Ishikawa (cell line): ENCODE measurements around the gene PHF1.

Source experiments
- CEBPB ChIP-seq: IDR thresholded peaks from 2 replicates; pipeline ENCODE4 v1.6.1; 2012
- CREB1 ChIP-seq: IDR thresholded peaks from 2 replicates; pipeline ENCODE4 v1.6.1; 2012; ENCODE audit warnings: low read depth
- EGR1 ChIP-seq: IDR thresholded peaks from 2 replicates; pipeline ENCODE4 v1.6.1; 2012
- EP300 ChIP-seq: IDR thresholded peaks from 2 replicates; pipeline ENCODE4 v1.6.1; 2012; ENCODE audit warnings: borderline replicate concordance
- FOXM1 ChIP-seq: IDR thresholded peaks from 2 replicates; pipeline ENCODE4 v1.6.1; 2012; ENCODE audit warnings: low read depth, borderline replicate concordance
- MAX ChIP-seq: IDR thresholded peaks from 2 replicates; pipeline ENCODE4 v1.6.1; 2012
- NFIC ChIP-seq: IDR thresholded peaks from 2 replicates; pipeline ENCODE4 v1.6.1; 2012
- RAD21 ChIP-seq: IDR thresholded peaks from 2 replicates; pipeline ENCODE4 v1.6.1; 2012; ENCODE audit warnings: low read depth
- REST ChIP-seq: IDR thresholded peaks from 2 replicates; pipeline ENCODE4 v1.6.1; 2012; ENCODE audit warnings: low read depth, mild to moderate bottlenecking
- TAF1 ChIP-seq: IDR thresholded peaks from 2 replicates; pipeline ENCODE4 v1.6.1; 2012; ENCODE audit warnings: low read depth, mild to moderate bottlenecking
- TCF12 ChIP-seq: IDR thresholded peaks from 2 replicates; pipeline ENCODE4 v1.6.1; 2012; ENCODE audit warnings: low read depth
- TEAD4 ChIP-seq: IDR thresholded peaks from 2 replicates; pipeline ENCODE4 v1.6.1; 2012
- USF1 ChIP-seq: IDR thresholded peaks from 2 replicates; pipeline ENCODE4 v1.6.1; 2012
- YY1 ChIP-seq: IDR thresholded peaks from 2 replicates; pipeline ENCODE4 v1.6.1; 2012; ENCODE audit warnings: low read depth
- ZBTB7A ChIP-seq: IDR thresholded peaks from 2 replicates; pipeline ENCODE4 v1.6.1; 2012; ENCODE audit warnings: low read depth

PHF1 gene

GRCh38 chr6:33425668-33426577, 15.1 kb downstream of the PHF1 start:
- 0 out of 2 replicates have a peak, but pooled peaks have one; percentile 11 for TF ChIP-seq USF1
- TF ChIP-seq FOXM1: no peak
- no peak for TF ChIP-seq REST
- TF ChIP-seq MAX: peak; percentile 94
- TF ChIP-seq EGR1: peak; percentile 81
- peak; percentile 65 for TF ChIP-seq RAD21
- TF ChIP-seq NFIC: no peak
- TF ChIP-seq TEAD4: no peak
- 0 out of 2 replicates have a peak, but pooled peaks have one; percentile 20 for TF ChIP-seq YY1
- TF ChIP-seq CEBPB: no peak
- 0 out of 2 replicates have a peak, but pooled peaks have one; percentile 28 for TF ChIP-seq EP300
- no peak; the same call in 1 of the 2 replicates for TF ChIP-seq TAF1
- TF ChIP-seq CREB1: no peak
- no peak for TF ChIP-seq TCF12
- TF ChIP-seq ZBTB7A: peak; percentile 28

GRCh38 chr6:33426590-33427511, 16.0 kb downstream of the PHF1 start:
- TF ChIP-seq CEBPB: no peak

- TF ChIP-seq CEBPB (no peak), REST (no peak), ZBTB7A (peak; percentile 78; the same call in 1 of the 2 replicates), TEAD4 (no peak), TCF12 (no peak)
Measured at GRCh38 chr6:33427585-33428223, 16.9 kb downstream of the PHF1 start.

GRCh38 chr6:33428224-33428965, 17.6 kb downstream of the PHF1 start:
- TF ChIP-seq ZBTB7A (no peak; the same call in 1 of the 2 replicates), TCF12 (no peak), MAX (peak; percentile 85), EGR1 (peak; percentile 68)

- TF ChIP-seq FOXM1 (no peak), EGR1 (no peak), RAD21 (no peak), REST (no peak), TAF1 (no peak), ZBTB7A (no peak), CREB1 (no peak), NFIC (no peak), TEAD4 (no peak), USF1 (no peak)
Measured at GRCh38 chr6:33428966-33429749, 18.3 kb downstream of the PHF1 start.
